CD4-positive, alpha-beta T cell (primary cell): Measurements from ENCODE around the gene KDM8. TPM values are rescaled to one million over a fixed set of nuclear protein-coding genes. Genes with fewer than 3 reads are reported as not detected.

Experiments
- total RNA-seq, 174 experiments: library from RNA in 2 of 174; stranded (reverse) in 2 of 174; gene quantifications; one replicate each; pipeline ENCODE4 v1.2.3 and lab custom pipeline; 2021 to 2026

KDM8 gene
- total RNA-seq, 2 experiments from 2014 or later, result 15.1 to 17.3 TPM

Other genes with a start within 250 kb of the KDM8 start
- not detected for gene C16orf82, start 136.6 kb upstream of the KDM8 start, total RNA-seq
- gene NSMCE1, start 65.2 kb downstream of the KDM8 start, total RNA-seq, result 10 to 100 TPM; 31.9 to 33.9 TPM
- gene IL4R, start 110.4 kb downstream of the KDM8 start, total RNA-seq, result 100 to 1,000 TPM; 145 to 147 TPM
- 10 to 100 TPM; 34.5 to 34.8 TPM for gene IL21R, start 198.6 kb downstream of the KDM8 start, total RNA-seq